OCI-LY1 (cell line): ENCODE measurements around the gene LYRM9.
"Not testable (repeated sequence)": the region's sequence is repeated elsewhere in the genome, so short reads cannot be mapped to it uniquely, and the experiment has no call there.

Experiments used
- H2AFZ ChIP-seq: fragments of 200-600 bp; sonication (generic), shearing (Covaris generic); 2 replicates; pipeline ENCODE4 v1.6.0; 2014; ENCODE audit warnings: antibody characterized with exemption, mild to moderate bottlenecking, low read length
- H3F3A ChIP-seq: fragments of 200-600 bp; sonication (generic), shearing (Covaris generic); 2 replicates; pipeline ENCODE4 v1.6.0; 2014; ENCODE audit warnings: mild to moderate bottlenecking, antibody characterized with exemption, low read length, moderate library complexity; ENCODE audit not compliant: insufficient read depth
- H3K27ac ChIP-seq: fragments of 200-600 bp; sonication (generic); 2 replicates; pipeline ENCODE4 v1.5.1; 2014; ENCODE audit warnings: low read length, mixed run types, mild to moderate bottlenecking, low read depth; ENCODE audit not compliant: poor library complexity, severe bottlenecking
- H3K27me3 ChIP-seq: fragments of 200-600 bp; sonication (generic); 2 replicates; pipeline ENCODE4 v1.6.0; 2014; ENCODE audit warnings: antibody characterized with exemption, mild to moderate bottlenecking, low read length, moderate library complexity; ENCODE audit not compliant: insufficient read depth
- H3K36me3 ChIP-seq: fragments of 200-600 bp; sonication (generic); 2 replicates; pipeline ENCODE4 v1.6.1; 2014; ENCODE audit warnings: mild to moderate bottlenecking, antibody characterized with exemption, low read length, moderate library complexity, mixed read lengths; ENCODE audit not compliant: insufficient read depth
- H3K4me1 ChIP-seq: fragments of 200-600 bp; sonication (generic); 2 replicates; pipeline ENCODE4 v1.5.1; 2014; ENCODE audit warnings: mild to moderate bottlenecking, low read length, moderate library complexity; ENCODE audit not compliant: insufficient read depth, severe bottlenecking
- H3K4me2 ChIP-seq: fragments of 200-600 bp; sonication (generic), shearing (Covaris generic); 2 replicates; pipeline ENCODE4 v1.6.1; 2014; ENCODE audit warnings: low read length
- H3K4me3 ChIP-seq: fragments of 200-600 bp; sonication (generic); 2 replicates; pipeline ENCODE4 v1.5.1; 2014; ENCODE audit warnings: low read length, low read depth, mild to moderate bottlenecking, mixed read lengths; ENCODE audit not compliant: poor library complexity, severe bottlenecking
- H3K79me2 ChIP-seq: fragments of 200-600 bp; shearing (Covaris generic); 2 replicates; pipeline ENCODE4 v1.6.1; 2016; ENCODE audit warnings: mixed run types, low read length, mixed read lengths; ENCODE audit not compliant: insufficient read depth
- H3K9ac ChIP-seq: fragments of 200-600 bp; sonication (generic), shearing (Covaris generic); 2 replicates; pipeline ENCODE4 v1.6.1; 2014; ENCODE audit warnings: mild to moderate bottlenecking, low read length, mixed read lengths
- H3K9me2 ChIP-seq: fragments of 200-600 bp; sonication (generic), shearing (Covaris generic); 2 replicates; pipeline ENCODE4 v1.6.1; 2014; ENCODE audit warnings: low read depth, mild to moderate bottlenecking, low read length, mixed read lengths
- H3K9me3 ChIP-seq: fragments of 200-600 bp; shearing (Covaris generic); 2 replicates; pipeline ENCODE4 v1.6.1; 2014; ENCODE audit warnings: low read length, mixed read lengths
- H4K20me1 ChIP-seq: fragments of 200-600 bp; sonication (generic), shearing (Covaris generic); 2 replicates; pipeline ENCODE4 v1.6.0; 2016; ENCODE audit warnings: mild to moderate bottlenecking, low read length; ENCODE audit not compliant: insufficient read depth
- CTCF ChIP-seq: fragments of 200-600 bp; sonication (generic), shearing (Covaris generic); IDR thresholded peaks from 2 replicates; pipeline ENCODE4 v1.5.1; 2017; ENCODE audit warnings: mild to moderate bottlenecking, antibody characterized with exemption, low read length, moderate library complexity, mixed read lengths
- EZH2 ChIP-seq: fragments of 200-600 bp; sonication (generic), shearing (Covaris generic); IDR thresholded peaks from 2 replicates; pipeline ENCODE4 v1.8.0; 2017; ENCODE audit warnings: borderline replicate concordance, mixed run types, mild to moderate bottlenecking, antibody characterized with exemption, low read length, moderate library complexity, mixed read lengths

The LYRM9 gene

DNA sequence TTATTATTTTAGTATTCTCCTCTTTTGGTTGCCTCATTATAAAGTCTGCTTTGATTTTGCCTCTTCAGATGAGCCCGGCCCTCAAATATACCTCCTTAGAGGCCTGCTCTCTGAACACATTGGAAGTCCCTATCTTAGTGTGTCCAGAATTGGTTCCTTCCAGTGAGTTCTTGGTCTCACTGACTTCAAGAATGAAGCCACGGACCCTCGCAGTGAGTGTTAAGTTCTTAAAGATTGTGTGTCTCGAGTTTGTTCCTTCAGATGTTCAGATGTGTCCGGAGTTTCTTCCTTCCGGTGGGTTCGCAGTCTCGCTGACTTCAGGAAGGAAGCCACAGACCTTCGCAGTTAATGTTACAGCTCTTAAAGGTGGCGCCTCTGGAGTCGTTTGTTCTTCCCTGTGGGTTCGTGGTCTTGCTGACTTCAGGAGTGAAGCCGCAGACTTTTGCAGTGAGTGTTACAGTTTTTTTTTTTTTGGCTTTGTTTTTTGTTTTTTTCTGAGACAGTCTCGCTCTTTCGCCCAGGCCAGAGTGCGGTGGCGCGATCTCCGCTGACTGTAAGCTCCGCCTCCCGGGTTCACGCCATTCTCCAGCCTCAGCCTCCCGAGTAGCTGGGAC, 47.0 kb downstream of the LYRM9 start:
- no peaks in the 10 kb centered on the region for H4K20me1 ChIP-seq
- TF ChIP-seq EZH2 (no peak), CTCF (no peak)
- no peak overlapping the region for H2AFZ ChIP-seq
- no peaks in the 10 kb centered on the region for H3K9me3 ChIP-seq
- no peaks in the 10 kb centered on the region for H3F3A ChIP-seq
- no peaks in the 10 kb centered on the region for H3K9me2 ChIP-seq
- no peak overlapping the region for H3K9ac ChIP-seq
- H3K27me3 ChIP-seq, result peaks cover 4% of the 10 kb centered on the region; the same call in 1 of the 2 replicates
- no peaks in the 10 kb centered on the region for H3K36me3 ChIP-seq
- no peaks in the 10 kb centered on the region for H3K4me1 ChIP-seq
- H3K27ac ChIP-seq, result no peak overlapping the region
- H3K4me2 ChIP-seq, result no peak overlapping the region
- no peaks in the 10 kb centered on the region for H3K79me2 ChIP-seq
- no peak overlapping the region for H3K4me3 ChIP-seq

GRCh38 chr17:27845264-27846041, 47.7 kb downstream of the LYRM9 start:
- no peaks in the 10 kb centered on the region for H3F3A ChIP-seq
- H3K4me1 ChIP-seq, result no peaks in the 10 kb centered on the region
- H3K4me3 ChIP-seq, result no peak overlapping the region
- peaks cover 4% of the 10 kb centered on the region; the same call in 1 of the 2 replicates for H3K27me3 ChIP-seq
- H4K20me1 ChIP-seq, result no peaks in the 10 kb centered on the region
- H3K27ac ChIP-seq, result no peak overlapping the region
- no peaks in the 10 kb centered on the region for H3K9me3 ChIP-seq
- H3K4me2 ChIP-seq, result no peak overlapping the region
- no peaks in the 10 kb centered on the region for H3K36me3 ChIP-seq
- no peak overlapping the region for H2AFZ ChIP-seq
- TF ChIP-seq EZH2, result no peak
- TF ChIP-seq CTCF, result no peak
- no peaks in the 10 kb centered on the region for H3K79me2 ChIP-seq
- H3K9ac ChIP-seq, result no peak overlapping the region
- no peaks in the 10 kb centered on the region for H3K9me2 ChIP-seq

DNA sequence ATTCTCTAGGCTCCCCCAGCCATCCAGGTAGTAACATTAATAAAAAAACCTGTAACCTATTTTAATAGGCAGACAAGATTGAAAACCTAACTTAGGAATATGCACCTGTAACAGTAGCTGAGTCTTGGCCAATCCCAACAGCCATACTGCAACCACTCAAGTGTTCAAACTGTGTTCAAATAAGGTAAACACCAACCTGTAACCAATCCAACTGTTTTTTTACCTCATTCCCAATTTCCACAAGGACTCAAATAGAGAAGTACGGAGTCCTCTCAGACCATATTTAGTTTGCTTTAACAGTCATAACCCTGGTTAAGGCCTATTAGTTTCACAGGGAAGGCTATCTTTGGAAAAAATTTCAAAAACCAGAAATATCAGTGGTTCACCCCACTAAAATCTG, 52.5 kb downstream of the LYRM9 start:
- Histone ChIP-seq H3K27ac (no peak overlapping the region), H3K4me1 (no peaks in the 10 kb centered on the region), H3F3A (no peaks in the 10 kb centered on the region), H3K27me3 (peaks cover 4% of the 10 kb centered on the region; the same call in 1 of the 2 replicates), H3K4me3 (no peak overlapping the region), H4K20me1 (no peaks in the 10 kb centered on the region), H2AFZ (no peak overlapping the region), H3K9me3 (no peaks in the 10 kb centered on the region), H3K9me2 (no peaks in the 10 kb centered on the region), H3K79me2 (no peaks in the 10 kb centered on the region), H3K36me3 (no peaks in the 10 kb centered on the region), H3K4me2 (no peak overlapping the region), H3K9ac (no peak overlapping the region)
- no peak for TF ChIP-seq CTCF
- TF ChIP-seq EZH2, result no peak

GRCh38 chr17:27840406-27840678, 52.8 kb downstream of the LYRM9 start:
- H3K9me2 ChIP-seq, H3K4me1 ChIP-seq, H3K27me3 ChIP-seq, H3K79me2 ChIP-seq, H3K27ac ChIP-seq, H3F3A ChIP-seq, H3K9me3 ChIP-seq, H4K20me1 ChIP-seq, H3K9ac ChIP-seq, H3K4me3 ChIP-seq, H3K36me3 ChIP-seq, H2AFZ ChIP-seq, H3K4me2 ChIP-seq: not testable (repeated sequence)

GRCh38 chr17:27839571-27840405, 53.4 kb downstream of the LYRM9 start:
- H3K27ac ChIP-seq, H3K4me3 ChIP-seq, H4K20me1 ChIP-seq, H3K36me3 ChIP-seq, H3K4me1 ChIP-seq, H3K27me3 ChIP-seq, H3K9ac ChIP-seq, H3K4me2 ChIP-seq, H3K9me2 ChIP-seq, H3F3A ChIP-seq, H2AFZ ChIP-seq, H3K9me3 ChIP-seq, H3K79me2 ChIP-seq: not testable (repeated sequence)
